HepG2 (cell line): ENCODE data around the gene LLGL2. TPM values are rescaled to one million over a fixed set of nuclear protein-coding genes. Genes with fewer than 3 reads are reported as not detected.

Experiments
- ARNT2 ChIP-seq: sonication (generic); formaldehyde crosslinking; IDR thresholded peaks from 2 replicates; pipeline ENCODE4 v1.8.0; 2022; ENCODE audit warnings: mild to moderate bottlenecking, low read depth, missing genetic modification reagents, moderate library complexity
- BHLHE40 ChIP-seq: IDR thresholded peaks from 2 replicates; pipeline ENCODE4 v1.6.1; 2011; ENCODE audit warnings: low read length, improper control_type of control experiment
- CENPT ChIP-seq: sonication (generic); formaldehyde crosslinking; IDR thresholded peaks from 2 replicates; pipeline ENCODE4 v1.8.0; 2022; ENCODE audit warnings: low read depth, mild to moderate bottlenecking, moderate library complexity, missing genetic modification reagents
- EED ChIP-seq: sonication (generic); formaldehyde crosslinking; IDR thresholded peaks from 2 replicates; pipeline ENCODE4 v1.5.0; 2020; ENCODE audit warnings: mild to moderate bottlenecking, missing genetic modification reagents
- FOXO1 ChIP-seq: sonication (generic); formaldehyde crosslinking; IDR thresholded peaks from 2 replicates; pipeline ENCODE4 v1.4.0; 2020; ENCODE audit warnings: missing genetic modification reagents
- GATAD2A ChIP-seq: IDR thresholded peaks from 2 replicates; pipeline ENCODE4 v1.6.1; 2016
- MAFG ChIP-seq: sonication (generic); formaldehyde crosslinking; IDR thresholded peaks from 2 replicates; pipeline ENCODE4 v1.5.1; 2020; ENCODE audit warnings: mild to moderate bottlenecking, missing genetic modification reagents
- RAD21 ChIP-seq: fragments of 450-650 bp; formaldehyde crosslinking; IDR thresholded peaks from 2 replicates; pipeline ENCODE4 v1.5.0; 2020; ENCODE audit warnings: mild to moderate bottlenecking
- TBX3 ChIP-seq: fragments of 450-650 bp; IDR thresholded peaks from 2 replicates; pipeline ENCODE4 v1.6.1; 2017; ENCODE audit warnings: antibody characterized with exemption, mild to moderate bottlenecking, inconsistent platforms, borderline replicate concordance
- ZEB1 ChIP-seq: IDR thresholded peaks from 2 replicates; pipeline ENCODE4 v1.6.1; 2012; ENCODE audit warnings: mild to moderate bottlenecking, low read depth, inconsistent platforms; ENCODE audit not compliant: insufficient replicate concordance
- ZKSCAN1 ChIP-seq: fragments of 150-350 bp; IDR thresholded peaks from 2 replicates; pipeline ENCODE4 v1.6.1; 2014; ENCODE audit warnings: low read length
- ZNF207 ChIP-seq: fragments of 450-650 bp; IDR thresholded peaks from 2 replicates; pipeline ENCODE4 v1.6.1; 2016; ENCODE audit warnings: antibody characterized with exemption, borderline replicate concordance
- ZNF230 ChIP-seq: sonication (generic); formaldehyde crosslinking; IDR thresholded peaks from 2 replicates; pipeline ENCODE4 v1.4.0; 2020; ENCODE audit warnings: mild to moderate bottlenecking, missing genetic modification reagents
- ZNF367 ChIP-seq: sonication (generic); formaldehyde crosslinking; IDR thresholded peaks from 2 replicates; pipeline ENCODE4 v1.4.0; 2020; ENCODE audit warnings: missing genetic modification reagents, borderline replicate concordance
- ZNF607 ChIP-seq: sonication (generic); formaldehyde crosslinking; IDR thresholded peaks from 2 replicates; pipeline ENCODE4 v1.5.1; 2020; ENCODE audit warnings: missing genetic modification reagents, mild to moderate bottlenecking, borderline replicate concordance
- ZNF737 ChIP-seq: sonication (generic); formaldehyde crosslinking; IDR thresholded peaks from 2 replicates; pipeline ENCODE4 v1.5.0; 2020; ENCODE audit warnings: missing genetic modification reagents, mild to moderate bottlenecking, borderline replicate concordance
- ZNF746 ChIP-seq: sonication (generic); formaldehyde crosslinking; IDR thresholded peaks from 2 replicates; pipeline ENCODE4 v1.8.0; 2022; ENCODE audit warnings: mild to moderate bottlenecking, missing genetic modification reagents
- ZNF772 ChIP-seq: sonication (generic); formaldehyde crosslinking; IDR thresholded peaks from 2 replicates; pipeline ENCODE4 v1.5.0; 2020; ENCODE audit warnings: mild to moderate bottlenecking, missing genetic modification reagents
- ZNF891 ChIP-seq: sonication (generic); formaldehyde crosslinking; IDR thresholded peaks from 2 replicates; pipeline ENCODE4 v1.5.0; 2020; ENCODE audit warnings: mild to moderate bottlenecking, missing genetic modification reagents
- ZSCAN9 ChIP-seq: IDR thresholded peaks from 2 replicates; pipeline ENCODE4 v1.6.1; 2016; ENCODE audit warnings: borderline replicate concordance
- polyA plus RNA-seq, 8 experiments: library from polyadenylated mRNA; depleted of rRNA in 3 of 8; stranded (reverse) in 7 of 8; unstranded in 1 of 8; fragments of >200 nt; fragmentation: Illumina TruSeq in 4 of 8; extraction: Trizol in 4 of 8; gene quantifications; 2 replicates each; pipeline versions ENCODE4 v1.2.1 to v1.2.3, GENCODE V29; 2011 to 2016; ENCODE audit warnings: low read depth in 4 of 8, missing spikeins in 1 of 8, mixed read lengths in 1 of 8; ENCODE audit not compliant: insufficient read depth in 1 of 8
- total RNA-seq, 5 experiments: library from RNA; depleted of rRNA; stranded (reverse); fragments of >200 nt; fragmentation: Illumina TruSeq; extraction: Trizol; gene quantifications; 2 replicates each; pipeline ENCODE4 v1.2.3, GENCODE V29; 2016; ENCODE audit warnings: low read depth in 1 of 5
- TF ChIP-seq, protein P1 (sequence below): sonication (generic); formaldehyde crosslinking; IDR thresholded peaks from 2 replicates; pipeline ENCODE4 v1.8.1; 2023; ENCODE audit warnings: mild to moderate bottlenecking, missing genetic modification reagents, borderline replicate concordance
- TF ChIP-seq, protein P2 (sequence below): sonication (generic); formaldehyde crosslinking; IDR thresholded peaks from 2 replicates; pipeline ENCODE4 v1.5.0; 2020; ENCODE audit warnings: missing genetic modification reagents
- TF ChIP-seq, protein P3 (sequence below): conservative IDR thresholded peaks from 2 replicates; pipeline ENCODE4 v1.6.1; 2018; ENCODE audit warnings: missing genetic modification reagents
- TF ChIP-seq, protein P4 (sequence below): sonication (generic); formaldehyde crosslinking; IDR thresholded peaks from 2 replicates; pipeline ENCODE4 v1.9.0; 2021; ENCODE audit warnings: missing genetic modification reagents, mild to moderate bottlenecking, borderline replicate concordance
- TF ChIP-seq, protein P5 (sequence below): sonication (generic); formaldehyde crosslinking; IDR thresholded peaks from 2 replicates; pipeline ENCODE4 v1.8.0; 2022; ENCODE audit warnings: missing genetic modification reagents, mild to moderate bottlenecking, borderline replicate concordance

LLGL2 gene
- total and polyA plus RNA-seq, 2 of the 13 experiments (the other 11 are each of a cell fraction or from before 2014, with no cell fraction given) = 83.0 to 86.7 TPM

DNA sequence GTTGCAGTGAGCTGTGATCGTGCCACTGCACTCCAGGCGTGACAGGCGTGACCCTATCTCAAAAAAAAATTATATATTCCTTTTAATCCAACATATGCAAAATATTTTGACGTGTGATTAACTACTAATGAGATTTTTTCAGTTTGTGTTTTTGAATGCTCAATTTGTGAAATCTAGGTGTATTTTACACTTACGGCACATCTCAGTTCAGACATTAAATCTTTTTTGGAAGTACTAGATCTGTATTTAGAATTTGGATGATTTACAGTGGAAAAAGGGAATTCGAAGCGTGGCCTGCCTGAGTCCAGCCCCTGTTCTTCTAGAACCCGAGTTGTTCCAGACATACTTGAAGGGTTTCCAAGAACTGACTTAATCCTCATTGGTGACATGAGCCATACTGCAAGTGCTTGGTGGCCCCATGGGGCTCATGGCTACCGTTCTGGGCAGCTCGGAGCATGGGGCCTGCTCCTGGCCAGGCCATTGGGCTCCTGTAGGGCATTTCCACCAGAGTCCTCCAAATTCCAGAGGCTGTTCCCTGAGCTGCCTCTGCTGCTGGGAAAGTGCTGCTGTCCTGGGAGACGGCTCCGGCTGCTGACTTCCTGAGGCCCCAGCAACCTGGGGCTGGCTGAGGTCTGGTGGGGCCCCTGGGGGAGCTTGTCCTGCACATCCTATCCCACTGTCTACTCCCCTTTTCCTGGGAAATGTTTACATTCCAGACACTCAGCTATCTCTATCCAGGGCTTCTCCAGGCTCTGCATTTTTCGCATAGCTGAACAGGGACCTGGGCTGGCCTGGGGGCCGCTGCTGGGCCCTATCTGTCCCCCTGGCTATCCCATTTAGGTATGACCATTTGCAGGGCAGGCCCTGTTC lies 27.2 kb downstream of the LLGL2 start (continued):
- TF ChIP-seq, protein P1, sequence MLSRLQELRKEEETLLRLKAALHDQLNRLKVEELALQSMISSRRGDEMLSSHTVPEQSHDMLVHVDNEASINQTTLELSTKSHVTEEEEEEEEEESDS (CRISPR knock-in tag) = no peak
- no peak for TF ChIP-seq ZNF607 (CRISPR knock-in tag)
- TF ChIP-seq ZSCAN9 (CRISPR knock-in tag) = peak; percentile 70; the same call in 1 of the 2 replicates
- TF ChIP-seq ZNF207 = no peak
- TF ChIP-seq, protein P2, sequence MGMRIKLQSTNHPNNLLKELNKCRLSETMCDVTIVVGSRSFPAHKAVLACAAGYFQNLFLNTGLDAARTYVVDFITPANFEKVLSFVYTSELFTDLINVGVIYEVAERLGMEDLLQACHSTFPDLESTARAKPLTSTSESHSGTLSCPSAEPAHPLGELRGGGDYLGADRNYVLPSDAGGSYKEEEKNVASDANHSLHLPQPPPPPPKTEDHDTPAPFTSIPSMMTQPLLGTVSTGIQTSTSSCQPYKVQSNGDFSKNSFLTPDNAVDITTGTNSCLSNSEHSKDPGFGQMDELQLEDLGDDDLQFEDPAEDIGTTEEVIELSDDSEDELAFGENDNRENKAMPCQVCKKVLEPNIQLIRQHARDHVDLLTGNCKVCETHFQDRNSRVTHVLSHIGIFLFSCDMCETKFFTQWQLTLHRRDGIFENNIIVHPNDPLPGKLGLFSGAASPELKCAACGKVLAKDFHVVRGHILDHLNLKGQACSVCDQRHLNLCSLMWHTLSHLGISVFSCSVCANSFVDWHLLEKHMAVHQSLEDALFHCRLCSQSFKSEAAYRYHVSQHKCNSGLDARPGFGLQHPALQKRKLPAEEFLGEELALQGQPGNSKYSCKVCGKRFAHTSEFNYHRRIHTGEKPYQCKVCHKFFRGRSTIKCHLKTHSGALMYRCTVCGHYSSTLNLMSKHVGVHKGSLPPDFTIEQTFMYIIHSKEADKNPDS = no peak
- TF ChIP-seq ZNF367 (CRISPR knock-in tag) = no peak
- TF ChIP-seq ZNF891 (CRISPR knock-in tag) = 0 out of 2 replicates have a peak, but pooled peaks have one; percentile 70
- no peak for TF ChIP-seq MAFG (CRISPR knock-in tag)
- TF ChIP-seq ZNF737 (CRISPR knock-in tag) = no peak
- no peak for TF ChIP-seq BHLHE40
- TF ChIP-seq EED = no peak
- TF ChIP-seq ZKSCAN1 = no peak; the same call in 1 of the 2 replicates
- no peak for TF ChIP-seq CENPT
- TF ChIP-seq, protein P3, sequence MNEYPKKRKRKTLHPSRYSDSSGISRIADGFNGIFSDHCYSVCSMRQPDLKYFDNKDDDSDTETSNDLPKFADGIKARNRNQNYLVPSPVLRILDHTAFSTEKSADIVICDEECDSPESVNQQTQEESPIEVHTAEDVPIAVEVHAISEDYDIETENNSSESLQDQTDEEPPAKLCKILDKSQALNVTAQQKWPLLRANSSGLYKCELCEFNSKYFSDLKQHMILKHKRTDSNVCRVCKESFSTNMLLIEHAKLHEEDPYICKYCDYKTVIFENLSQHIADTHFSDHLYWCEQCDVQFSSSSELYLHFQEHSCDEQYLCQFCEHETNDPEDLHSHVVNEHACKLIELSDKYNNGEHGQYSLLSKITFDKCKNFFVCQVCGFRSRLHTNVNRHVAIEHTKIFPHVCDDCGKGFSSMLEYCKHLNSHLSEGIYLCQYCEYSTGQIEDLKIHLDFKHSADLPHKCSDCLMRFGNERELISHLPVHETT (CRISPR knock-in tag) = no peak
- TF ChIP-seq, protein P4, sequence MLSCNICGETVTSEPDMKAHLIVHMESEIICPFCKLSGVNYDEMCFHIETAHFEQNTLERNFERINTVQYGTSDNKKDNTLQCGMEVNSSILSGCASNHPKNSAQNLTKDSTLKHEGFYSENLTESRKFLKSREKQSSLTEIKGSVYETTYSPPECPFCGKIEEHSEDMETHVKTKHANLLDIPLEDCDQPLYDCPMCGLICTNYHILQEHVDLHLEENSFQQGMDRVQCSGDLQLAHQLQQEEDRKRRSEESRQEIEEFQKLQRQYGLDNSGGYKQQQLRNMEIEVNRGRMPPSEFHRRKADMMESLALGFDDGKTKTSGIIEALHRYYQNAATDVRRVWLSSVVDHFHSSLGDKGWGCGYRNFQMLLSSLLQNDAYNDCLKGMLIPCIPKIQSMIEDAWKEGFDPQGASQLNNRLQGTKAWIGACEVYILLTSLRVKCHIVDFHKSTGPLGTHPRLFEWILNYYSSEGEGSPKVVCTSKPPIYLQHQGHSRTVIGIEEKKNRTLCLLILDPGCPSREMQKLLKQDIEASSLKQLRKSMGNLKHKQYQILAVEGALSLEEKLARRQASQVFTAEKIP (CRISPR knock-in tag) = no peak
- no peak for TF ChIP-seq ARNT2 (CRISPR knock-in tag)
- no peak for TF ChIP-seq FOXO1
- no peak for TF ChIP-seq ZNF772
- 0 out of 2 replicates have a peak, but pooled peaks have one; percentile 27 for TF ChIP-seq ZNF746
- TF ChIP-seq TBX3 = no peak
- TF ChIP-seq, protein P5, sequence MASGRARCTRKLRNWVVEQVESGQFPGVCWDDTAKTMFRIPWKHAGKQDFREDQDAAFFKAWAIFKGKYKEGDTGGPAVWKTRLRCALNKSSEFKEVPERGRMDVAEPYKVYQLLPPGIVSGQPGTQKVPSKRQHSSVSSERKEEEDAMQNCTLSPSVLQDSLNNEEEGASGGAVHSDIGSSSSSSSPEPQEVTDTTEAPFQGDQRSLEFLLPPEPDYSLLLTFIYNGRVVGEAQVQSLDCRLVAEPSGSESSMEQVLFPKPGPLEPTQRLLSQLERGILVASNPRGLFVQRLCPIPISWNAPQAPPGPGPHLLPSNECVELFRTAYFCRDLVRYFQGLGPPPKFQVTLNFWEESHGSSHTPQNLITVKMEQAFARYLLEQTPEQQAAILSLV = no peak
- TF ChIP-seq RAD21 (CRISPR knock-in tag) = peak; percentile 75
- TF ChIP-seq ZEB1 = peak; percentile 86
- no peak for TF ChIP-seq ZNF230
- TF ChIP-seq GATAD2A (CRISPR knock-in tag) = peak; percentile 89
